Erythroblast (primary cell): ENCODE measurements around the gene TRIM25.

Source experiments
- GATA1 ChIP-seq: IDR thresholded peaks from 2 replicates; pipeline ENCODE4 v1.6.1; 2011; ENCODE audit warnings: low read depth, mild to moderate bottlenecking, control low read depth, low read length, moderate library complexity
- POLR2A ChIP-seq: IDR thresholded peaks from 2 replicates; pipeline ENCODE4 v1.6.1; 2011; ENCODE audit warnings: mild to moderate bottlenecking, low read length

DNA sequence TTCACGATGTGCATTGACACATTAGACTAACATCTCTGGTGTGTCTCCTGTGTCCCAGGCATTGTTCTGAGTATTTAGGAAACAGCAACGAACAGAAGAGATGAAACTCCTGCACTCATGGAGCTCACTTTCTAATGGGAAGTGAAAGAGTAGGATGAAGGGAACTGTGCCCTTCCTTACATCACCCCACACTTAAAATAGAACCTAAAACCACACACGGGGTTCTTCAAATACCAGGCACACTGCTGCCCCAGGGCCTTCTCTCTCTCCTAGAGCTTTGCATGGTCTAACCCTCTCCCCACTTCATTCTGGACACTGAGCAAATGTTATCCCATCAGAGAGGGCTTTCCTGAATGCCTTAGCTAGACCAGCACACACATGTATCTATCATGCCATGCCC is 33.7 kb downstream of the TRIM25 start:
- no peak for TF ChIP-seq POLR2A
- TF ChIP-seq GATA1 = no peak
